Middle frontal gyrus (tissue), 1 donor: ENCODE data around the gene WHRN.

ENCODE experiments used
- DNase-seq: peaks from one replicate; pipeline ENCODE4 v3.0.0-alpha.2; 2015; ENCODE audit warnings: low spot score; ENCODE audit errors: extremely low spot score

The WHRN gene

GRCh38 chr9:114384836-114385396 lies 120.4 kb downstream of the WHRN start:
- no peak for DNase-seq

GRCh38 chr9:114384341-114384740 lies 120.9 kb downstream of the WHRN start:
- no peak for DNase-seq

DNA sequence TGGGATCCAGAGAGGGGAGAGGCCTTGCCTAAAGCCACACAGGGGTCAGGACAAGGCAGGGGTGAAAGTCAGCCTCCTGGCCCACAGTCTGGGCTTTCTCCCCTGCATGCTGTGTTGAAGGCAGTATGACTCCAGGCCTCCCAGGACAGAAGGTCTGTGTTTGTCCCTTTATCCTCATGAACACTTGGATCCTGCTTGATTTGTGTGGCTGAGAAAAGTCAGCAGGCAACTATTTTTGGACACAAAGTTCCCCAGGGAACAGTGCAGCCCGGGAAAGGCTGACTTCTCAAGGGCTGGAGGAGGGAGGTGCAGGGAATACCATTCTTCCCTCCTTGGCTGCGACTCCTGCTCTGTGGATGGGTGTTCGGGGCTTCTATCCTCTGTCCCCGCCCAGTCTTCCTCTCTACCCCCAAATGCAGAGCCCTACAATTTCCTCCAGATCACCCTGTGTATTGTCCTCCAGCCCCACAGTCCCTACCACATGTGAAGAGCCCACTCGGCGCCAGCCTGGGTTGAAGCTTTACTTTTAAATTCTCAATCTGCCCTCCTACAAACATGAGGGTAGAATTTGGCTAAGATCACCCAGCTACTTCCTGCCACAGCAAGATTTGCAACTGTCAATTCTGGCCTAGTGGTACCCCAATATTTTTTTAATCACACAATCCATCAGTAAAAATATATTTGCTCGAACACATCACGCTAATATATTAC lies 121.6 kb downstream of the WHRN start:
- no peak for DNase-seq

DNA sequence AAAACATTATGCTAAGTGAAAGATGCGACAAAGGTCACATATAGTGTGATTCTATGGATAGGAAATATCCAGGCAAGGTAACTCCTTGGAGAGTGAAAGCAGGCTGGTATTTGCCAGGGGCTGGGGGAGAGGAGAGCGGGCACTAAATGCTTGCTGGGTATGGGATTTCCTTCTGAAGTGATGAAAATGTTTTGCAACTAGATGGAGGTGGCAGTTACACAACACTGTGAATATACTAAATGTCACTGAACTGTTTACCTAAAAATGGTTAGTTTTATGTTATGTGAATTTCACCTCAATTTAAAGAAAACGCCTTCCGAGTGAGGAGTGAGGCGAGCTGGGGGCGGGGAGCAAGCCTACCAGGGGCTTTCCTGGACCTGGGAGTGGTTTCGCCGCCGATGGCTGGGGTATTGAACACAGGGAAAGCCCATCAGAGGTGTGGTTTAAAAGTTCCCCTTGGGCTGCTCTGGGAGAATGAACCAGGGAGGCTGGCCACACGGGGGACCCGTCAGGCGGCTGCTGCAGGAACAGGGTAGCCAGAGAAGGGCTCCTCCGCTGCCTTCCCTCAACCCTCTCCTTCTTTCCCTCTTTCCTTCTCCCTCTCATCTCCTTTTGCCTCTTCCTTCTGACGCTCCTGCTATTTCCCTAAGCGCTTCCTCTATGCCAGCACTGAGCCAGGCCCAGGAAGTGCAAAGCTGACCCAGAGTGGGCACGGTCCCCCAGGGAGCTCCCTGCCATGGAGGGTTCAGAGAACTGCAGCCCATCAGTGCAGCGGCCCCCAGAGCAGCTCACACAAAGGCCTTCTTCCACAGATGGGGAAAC lies 122.4 kb downstream of the WHRN start:
- DNase-seq = no peak

DNA sequence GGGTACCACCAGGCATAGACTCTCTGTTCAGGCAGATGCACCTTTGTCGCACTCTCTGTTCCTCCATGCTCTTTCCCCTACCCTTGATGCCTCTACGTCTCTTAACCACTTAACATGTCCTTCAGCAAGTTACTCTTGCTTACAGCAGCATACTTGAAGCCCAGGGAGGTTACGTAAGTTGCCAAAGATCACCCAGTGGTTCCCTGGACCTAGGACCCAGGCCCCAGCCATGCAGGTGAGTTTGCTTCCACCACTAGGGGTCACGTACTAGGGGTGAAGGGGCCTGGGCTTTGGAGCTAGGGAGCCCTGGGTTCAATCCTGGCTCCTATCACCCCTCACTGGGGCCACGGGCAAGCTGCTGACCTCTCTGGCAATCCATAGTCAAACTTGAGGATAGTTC lies 126.4 kb downstream of the WHRN start:
- DNase-seq = no peak

GRCh38 chr9:114378016-114378415 lies 127.3 kb downstream of the WHRN start:
- DNase-seq = no peak

GRCh38 chr9:114376586-114377445 lies 128.5 kb downstream of the WHRN start:
- DNase-seq = no peak

DNA sequence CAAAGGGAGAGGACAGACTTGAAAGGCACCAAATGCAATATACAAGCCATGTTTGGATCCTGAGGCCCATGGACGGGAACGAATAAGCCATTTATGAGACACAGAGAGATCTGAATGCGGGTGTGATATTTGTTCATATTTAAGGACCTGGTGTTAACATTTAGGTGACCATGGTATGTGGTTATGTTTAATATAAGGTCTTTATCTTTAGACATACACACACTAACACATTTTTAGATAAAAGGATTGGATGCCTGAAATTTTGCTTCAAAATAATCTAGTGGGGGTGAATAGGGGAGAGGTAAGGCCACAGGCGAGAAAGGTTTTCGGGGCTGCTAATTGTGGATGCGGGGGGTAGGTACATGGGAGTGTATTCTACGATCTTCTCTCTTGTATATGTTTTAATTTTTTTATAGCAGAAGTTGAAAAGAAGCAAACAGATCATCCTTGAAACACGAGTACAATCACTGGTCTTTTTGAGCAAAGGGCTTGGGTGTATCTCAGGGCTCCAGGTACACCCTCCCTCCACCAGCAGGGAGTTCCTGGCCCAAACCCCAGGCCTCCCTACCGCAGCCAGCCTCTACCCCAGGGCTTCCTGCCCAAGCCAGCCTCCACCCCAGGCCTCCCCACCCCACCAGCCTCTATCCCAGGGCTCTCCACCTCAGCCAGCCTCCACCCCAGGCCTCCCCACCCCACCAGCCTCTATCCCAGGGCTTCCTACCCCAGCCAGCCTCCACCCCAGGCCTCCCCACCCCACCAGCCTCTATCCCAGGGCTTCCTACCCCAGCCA lies 129.7 kb downstream of the WHRN start:
- DNase-seq = no peak

DNA sequence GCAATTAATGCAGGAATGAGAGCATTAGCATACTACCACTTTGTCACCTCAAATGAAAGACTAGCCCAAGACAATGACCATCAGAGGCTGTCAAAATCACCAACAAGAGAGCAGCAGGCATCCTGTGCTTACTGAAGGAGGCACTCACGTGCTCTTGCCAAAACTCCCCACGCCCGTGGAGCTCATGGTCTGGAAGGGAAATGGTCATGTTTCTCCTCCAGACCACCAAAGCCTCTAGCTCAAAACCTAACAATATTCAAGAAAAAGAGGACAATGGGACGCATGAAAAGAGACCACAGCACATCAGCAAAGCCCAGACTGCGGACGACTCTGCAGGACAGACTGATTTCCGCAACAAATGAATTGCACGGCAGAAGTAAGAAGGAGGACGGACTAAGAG lies 130.3 kb downstream of the WHRN start:
- no peak for DNase-seq

DNA sequence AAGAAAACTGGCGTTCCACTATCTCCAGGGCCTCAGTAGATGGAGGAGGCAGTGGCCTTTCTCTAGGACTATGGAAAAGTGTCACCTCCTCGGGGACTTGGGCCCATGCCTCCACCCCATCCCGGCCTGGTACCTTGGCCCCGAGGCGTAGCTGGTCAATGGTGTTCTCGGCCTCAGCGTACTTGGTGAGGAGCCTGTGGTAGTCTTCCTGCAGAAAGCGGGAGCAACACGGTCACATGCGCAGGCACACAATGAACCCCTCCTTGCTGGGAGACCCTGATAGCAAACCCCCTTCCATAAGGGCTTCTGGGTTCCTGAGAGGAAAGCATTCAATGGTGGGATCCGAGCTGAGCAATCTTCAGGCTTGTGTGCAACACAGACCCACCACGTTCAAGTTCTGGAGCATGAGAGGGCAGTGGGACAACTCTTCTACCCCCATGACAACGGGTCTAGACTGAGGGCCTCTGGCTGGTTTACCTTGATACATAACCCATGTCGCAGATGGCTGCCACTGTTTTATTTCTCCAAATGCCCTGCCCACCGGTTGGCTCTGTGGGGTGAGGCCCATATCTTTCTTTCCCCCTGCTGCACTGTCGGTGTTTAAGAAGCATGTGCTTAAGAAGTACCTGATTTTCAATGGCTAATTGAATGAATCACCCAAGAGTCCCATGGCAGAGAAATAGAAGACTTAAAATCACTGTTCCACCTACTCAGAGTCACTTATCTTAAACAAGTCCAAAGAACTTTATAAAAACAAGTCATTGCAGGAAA lies 131.1 kb downstream of the WHRN start:
- no peak for DNase-seq

GRCh38 chr9:114372921-114373448 lies 132.3 kb downstream of the WHRN start:
- DNase-seq = no peak

DNA sequence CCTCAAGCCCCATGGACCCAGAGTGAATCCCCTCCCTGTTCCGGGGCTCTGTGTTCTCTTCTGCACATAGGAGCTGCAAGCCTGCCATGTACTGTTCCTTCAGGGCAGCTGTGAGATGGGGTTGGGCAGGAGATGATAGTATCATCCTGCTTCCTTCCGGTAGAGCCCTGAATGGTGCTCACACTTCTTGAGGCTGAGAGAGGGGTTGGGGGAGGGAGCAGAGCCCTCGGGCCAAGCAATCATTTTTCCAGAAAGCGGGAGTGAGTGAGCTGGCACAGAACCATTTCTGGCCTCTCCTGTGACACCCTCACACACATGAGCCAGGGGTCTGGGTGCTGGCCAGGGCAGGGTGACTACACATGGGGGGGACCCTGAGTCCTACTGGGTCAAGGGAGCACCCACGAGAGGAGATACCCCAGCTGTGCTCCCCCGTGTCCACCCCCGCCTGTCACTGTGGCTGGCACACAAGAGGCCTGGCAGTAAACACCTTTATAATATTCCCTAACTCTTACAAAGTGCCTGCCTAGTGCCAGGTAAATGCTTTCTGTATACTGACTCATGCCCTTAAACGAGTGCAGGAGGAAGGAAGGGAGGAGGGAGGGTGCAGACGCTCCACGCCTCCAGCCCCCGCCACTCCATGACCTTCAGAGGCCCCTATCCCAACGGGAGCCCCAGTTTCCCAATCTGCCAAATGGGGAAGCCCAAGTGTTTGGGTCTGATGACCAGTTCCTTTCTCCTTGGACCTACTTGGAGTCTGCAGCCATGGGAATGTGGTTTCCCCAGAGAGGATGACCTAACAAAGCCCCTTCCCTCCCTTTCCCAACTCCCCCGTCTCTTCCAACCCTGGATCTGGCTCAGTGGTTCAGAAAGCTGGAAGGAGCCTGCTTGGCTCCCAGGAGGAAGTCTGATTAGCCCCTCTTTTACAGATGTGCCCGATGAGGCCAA lies 133.0 kb downstream of the WHRN start:
- no peak for DNase-seq

GRCh38 chr9:114371343-114371944 lies 133.8 kb downstream of the WHRN start:
- no peak for DNase-seq

DNA sequence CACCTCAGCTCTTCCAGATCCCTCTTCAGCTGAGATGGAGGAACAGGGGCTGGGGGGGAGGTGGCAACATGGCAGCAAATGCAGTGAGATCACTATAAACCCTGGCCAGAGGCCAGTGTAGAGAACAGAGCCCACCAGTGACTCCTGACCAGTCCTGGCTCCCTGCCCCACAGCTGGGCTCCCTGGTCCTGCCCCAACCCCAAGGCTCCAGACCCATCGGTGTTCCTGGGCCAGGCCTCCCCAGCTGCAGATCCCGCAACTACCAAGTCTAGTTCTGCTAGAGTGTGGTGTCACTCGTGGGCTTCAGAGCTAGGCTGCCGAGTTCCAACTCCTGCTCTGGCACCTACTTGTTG lies 134.3 kb downstream of the WHRN start:
- peak; percentile 51 for DNase-seq

GRCh38 chr9:114370251-114370967 lies 134.9 kb downstream of the WHRN start:
- no peak for DNase-seq

DNA sequence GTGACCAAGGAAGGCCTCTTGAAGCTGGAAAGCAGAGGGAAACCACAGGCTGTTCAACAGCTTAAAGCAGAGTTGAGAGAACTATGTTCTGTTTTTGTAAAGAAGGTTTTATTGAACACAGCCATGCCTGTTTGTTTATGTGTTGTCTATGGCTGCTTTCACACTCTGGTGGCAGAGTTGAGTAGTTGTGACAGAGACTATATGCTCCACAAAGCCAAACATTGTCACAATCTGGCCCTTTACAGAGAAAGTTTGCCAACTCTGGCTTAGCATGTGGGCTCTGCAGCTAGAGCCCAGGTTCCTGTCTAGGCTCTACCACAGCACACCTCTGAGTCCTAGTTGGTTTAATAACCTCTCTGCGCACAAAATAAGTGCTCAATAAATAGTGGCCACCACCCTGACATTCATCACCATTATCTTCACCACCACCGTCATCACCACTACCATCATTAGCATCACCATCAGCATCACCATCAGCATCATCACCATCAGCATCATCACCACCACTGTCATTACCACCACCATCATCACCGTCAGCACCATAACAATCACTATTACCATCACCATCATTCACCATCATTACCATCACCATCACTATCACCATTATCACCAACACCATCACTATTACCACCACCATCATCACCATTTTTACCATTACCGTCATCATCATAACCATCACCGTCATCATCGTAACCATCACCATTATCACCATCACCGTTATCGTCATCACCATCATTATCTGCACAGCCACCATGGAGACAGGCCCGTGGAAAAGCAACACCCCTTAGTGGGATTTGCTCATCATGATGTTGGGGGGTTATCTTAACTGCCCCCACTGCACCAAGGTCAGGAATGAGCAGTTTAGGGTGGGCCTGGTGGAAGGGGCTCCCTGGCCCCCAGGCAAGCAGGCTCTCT lies 135.8 kb downstream of the WHRN start:
- DNase-seq = no peak
